Purkinje cell (primary cell): ENCODE data around the gene OR2V1. TPM values are rescaled to one million over a fixed set of nuclear protein-coding genes. Genes with fewer than 3 reads are reported as not detected.

ENCODE experiments used
- polyA plus RNA-seq: library from polyadenylated mRNA; unstranded; fragments of >200 nt; fragmentation: Nextera tagmentation; gene quantifications from 2 replicates; pipeline ENCODE4 v1.2.1, GENCODE V29; 2014

Gene OR2V1
- polyA plus RNA-seq, result not detected in 2 replicates

GRCh38 chr5:181130832-181131496, at the start of gene OR2V1:
Gene OR2V1, minus strand, starts transcription at chr5:181131169. Its CDS starts 5,865 bp downstream, at chr5:181125304.

GRCh38 chr5:181146927-181147636, 16.1 kb upstream of the OR2V1 start, which contains the start of gene OR2V2:
Gene OR2V2, plus strand, starts transcription at chr5:181147586. Its CDS starts 7,357 bp downstream, at chr5:181154943.

Other genes starting within 250 kb of the OR2V1 start
- gene BTNL8, start 232.0 kb downstream of the OR2V1 start, polyA plus RNA-seq, result not detected in 2 replicates
- not detected in 2 replicates for gene BTNL3, start 142.3 kb downstream of the OR2V1 start, polyA plus RNA-seq
- not detected in 2 replicates for gene BTNL9, start 90.9 kb downstream of the OR2V1 start, polyA plus RNA-seq
- gene OR2V2, start 16.4 kb upstream of the OR2V1 start, polyA plus RNA-seq, result not detected in 2 replicates
- gene TRIM7, start 74.0 kb upstream of the OR2V1 start, polyA plus RNA-seq, result 0.35 TPM in 1 of 2 replicates, not detected in the other
- gene TRIM41, start 92.1 kb upstream of the OR2V1 start, polyA plus RNA-seq, result 2.4 and 3.1 TPM in 2 replicates
- gene RACK1, start 112.7 kb upstream of the OR2V1 start, polyA plus RNA-seq, result 399 and 404 TPM in 2 replicates
- gene TRIM52, start 130.0 kb upstream of the OR2V1 start, polyA plus RNA-seq, result 13.8 and 17.9 TPM in 2 replicates
- not detected in 2 replicates for gene OR4F3, start 236.1 kb upstream of the OR2V1 start, polyA plus RNA-seq